GM12875 (cell line): ENCODE data around the gene PREPL.

Experiments
- H3K4me3 ChIP-seq: one replicate; pipeline ENCODE4 v1.5.1; 2011; ENCODE audit warnings: low read depth, low read length, control low read depth
- TF ChIP-seq, protein P1 (sequence below): IDR thresholded peaks from 2 replicates; pipeline ENCODE4 v1.5.1; 2011; ENCODE audit warnings: low read depth, mild to moderate bottlenecking, control low read depth, inconsistent platforms, low read length, moderate library complexity, borderline replicate concordance; ENCODE audit not compliant: insufficient read depth

PREPL gene

GRCh38 chr2:44328750-44329149 lies 32.5 kb downstream of the PREPL start:
- TF ChIP-seq, protein P1, sequence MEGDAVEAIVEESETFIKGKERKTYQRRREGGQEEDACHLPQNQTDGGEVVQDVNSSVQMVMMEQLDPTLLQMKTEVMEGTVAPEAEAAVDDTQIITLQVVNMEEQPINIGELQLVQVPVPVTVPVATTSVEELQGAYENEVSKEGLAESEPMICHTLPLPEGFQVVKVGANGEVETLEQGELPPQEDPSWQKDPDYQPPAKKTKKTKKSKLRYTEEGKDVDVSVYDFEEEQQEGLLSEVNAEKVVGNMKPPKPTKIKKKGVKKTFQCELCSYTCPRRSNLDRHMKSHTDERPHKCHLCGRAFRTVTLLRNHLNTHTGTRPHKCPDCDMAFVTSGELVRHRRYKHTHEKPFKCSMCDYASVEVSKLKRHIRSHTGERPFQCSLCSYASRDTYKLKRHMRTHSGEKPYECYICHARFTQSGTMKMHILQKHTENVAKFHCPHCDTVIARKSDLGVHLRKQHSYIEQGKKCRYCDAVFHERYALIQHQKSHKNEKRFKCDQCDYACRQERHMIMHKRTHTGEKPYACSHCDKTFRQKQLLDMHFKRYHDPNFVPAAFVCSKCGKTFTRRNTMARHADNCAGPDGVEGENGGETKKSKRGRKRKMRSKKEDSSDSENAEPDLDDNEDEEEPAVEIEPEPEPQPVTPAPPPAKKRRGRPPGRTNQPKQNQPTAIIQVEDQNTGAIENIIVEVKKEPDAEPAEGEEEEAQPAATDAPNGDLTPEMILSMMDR = no peak
- no peak overlapping the region for H3K4me3 ChIP-seq

DNA sequence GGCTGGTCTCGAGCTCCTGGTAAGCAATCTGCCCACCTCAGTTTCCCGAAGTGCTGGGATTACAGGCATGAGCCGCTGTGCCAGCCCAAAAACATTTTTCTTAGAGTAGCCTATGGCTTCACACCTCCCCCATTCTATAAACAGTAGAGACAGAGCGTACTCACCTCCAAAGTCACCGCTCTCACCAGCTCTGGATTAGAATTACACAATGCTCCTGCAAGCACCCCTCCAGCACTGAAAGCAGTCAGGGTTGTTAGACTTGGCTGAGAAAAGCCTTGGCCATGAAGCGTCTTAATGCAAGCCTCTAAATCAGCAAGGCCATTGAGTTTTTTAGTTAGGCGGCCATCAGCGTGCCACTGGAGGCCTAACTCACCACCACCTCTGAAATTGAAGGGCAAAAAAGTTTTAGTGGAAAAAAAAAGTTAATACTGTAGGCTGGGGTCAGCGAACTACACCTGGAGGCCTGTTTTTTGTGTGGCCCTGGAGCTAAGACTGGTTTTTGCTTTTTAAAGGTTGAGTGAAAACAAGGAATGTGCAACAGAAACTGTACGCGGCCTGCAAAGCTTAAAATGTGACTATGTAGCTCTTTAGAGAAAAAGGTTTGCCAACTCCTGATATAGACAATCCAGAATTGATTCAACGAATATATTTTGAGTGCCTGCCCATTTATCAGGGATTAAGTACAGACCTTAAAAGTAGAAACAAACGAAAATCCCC lies 34.6 kb downstream of the PREPL start:
- TF ChIP-seq, protein P1 = no peak
- H3K4me3 ChIP-seq = no peak overlapping the region

- TF ChIP-seq, protein P1 = no peak
- no peak overlapping the region for H3K4me3 ChIP-seq
Observed at GRCh38 chr2:44325897-44326296, 35.4 kb downstream of the PREPL start.

DNA sequence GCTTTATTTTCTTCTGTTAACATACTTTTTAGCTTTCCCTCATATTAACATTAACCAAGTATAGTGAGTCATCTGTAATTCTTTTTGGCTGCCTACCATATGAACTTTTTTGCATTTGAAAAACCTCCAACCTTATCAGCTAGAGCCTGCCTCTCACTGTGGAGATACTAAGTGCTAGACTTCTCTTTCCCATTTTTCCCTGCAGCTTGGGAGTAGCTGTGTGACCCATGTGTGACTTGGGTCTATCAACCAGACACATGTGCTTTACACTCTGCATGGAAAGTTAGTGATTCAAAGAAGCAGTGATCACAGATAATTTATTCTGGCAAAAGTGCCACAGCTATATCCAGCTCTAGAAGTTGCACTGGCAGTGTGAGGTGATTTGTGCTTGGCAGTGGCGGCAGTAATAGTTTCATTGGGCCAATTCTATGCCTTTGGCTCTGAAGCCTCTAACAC lies 36.3 kb downstream of the PREPL start:
- no peak overlapping the region for H3K4me3 ChIP-seq
- TF ChIP-seq, protein P1 = no peak

DNA sequence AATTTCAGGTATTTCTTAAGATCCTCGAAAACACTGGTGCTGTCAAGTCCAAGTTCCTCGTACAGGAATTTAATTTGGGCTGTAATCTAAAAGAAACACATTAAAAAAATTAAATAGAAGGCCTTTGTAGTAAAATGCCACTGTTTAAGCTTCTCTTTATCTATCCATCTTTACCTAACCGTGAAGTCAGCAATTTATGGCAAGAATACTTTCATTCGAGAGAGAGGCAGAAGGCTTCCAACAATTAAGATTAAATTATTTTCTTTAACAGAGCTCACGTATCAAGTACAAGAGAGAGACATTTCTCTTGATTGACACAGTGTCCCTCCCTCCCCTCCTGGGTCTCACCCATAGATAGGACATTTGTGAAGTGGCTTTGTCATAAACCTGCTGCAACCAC lies 39.9 kb downstream of the PREPL start:
- H3K4me3 ChIP-seq = no peak overlapping the region
- TF ChIP-seq, protein P1 = no peak

DNA sequence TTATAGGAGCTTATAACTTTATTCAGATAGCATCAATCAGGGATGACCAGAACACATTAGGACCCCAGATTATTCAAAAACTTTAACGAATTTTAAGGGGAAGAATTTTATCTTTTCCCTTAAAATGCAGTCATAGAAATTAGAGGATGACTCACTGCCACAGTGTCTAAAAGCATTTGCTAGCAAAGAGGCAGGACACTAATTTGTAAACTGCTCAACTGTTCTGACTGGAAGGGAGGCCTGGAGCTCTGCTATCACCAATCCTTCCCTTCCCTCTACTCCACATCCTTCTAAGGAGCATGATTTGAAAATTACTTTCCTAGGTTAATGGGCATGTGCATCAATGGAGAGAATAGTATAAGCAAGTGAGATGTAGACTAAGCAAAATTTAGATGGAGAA lies 40.5 kb downstream of the PREPL start:
- TF ChIP-seq, protein P1 = no peak
- no peak overlapping the region for H3K4me3 ChIP-seq

GRCh38 chr2:44315945-44316344 lies 45.3 kb downstream of the PREPL start:
- TF ChIP-seq, protein P1 = no peak
- no peak overlapping the region for H3K4me3 ChIP-seq
